ENCODE results near the gene CLPX.

DNA sequence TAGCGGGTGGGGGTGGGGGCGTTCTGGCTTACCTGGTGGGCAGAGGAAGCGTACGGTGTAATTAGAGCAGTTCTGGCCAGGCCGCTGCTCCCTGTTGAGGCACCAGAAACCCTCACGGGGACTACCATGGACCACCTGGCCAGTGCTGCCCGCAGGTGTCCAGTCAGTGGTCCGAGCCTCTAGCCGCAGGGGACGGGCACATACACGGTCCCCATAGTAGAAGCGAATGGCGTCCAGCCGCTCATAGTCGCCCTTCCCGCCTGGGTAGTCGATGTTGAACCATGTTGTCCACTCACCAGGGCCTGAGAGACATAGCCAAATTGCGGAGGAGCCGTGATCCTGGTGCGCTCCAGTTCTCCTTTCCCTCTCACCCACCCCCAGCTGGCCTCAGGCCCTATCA lies 21.6 kb upstream of the CLPX start:
- TF ChIP-seq, protein P1, sequence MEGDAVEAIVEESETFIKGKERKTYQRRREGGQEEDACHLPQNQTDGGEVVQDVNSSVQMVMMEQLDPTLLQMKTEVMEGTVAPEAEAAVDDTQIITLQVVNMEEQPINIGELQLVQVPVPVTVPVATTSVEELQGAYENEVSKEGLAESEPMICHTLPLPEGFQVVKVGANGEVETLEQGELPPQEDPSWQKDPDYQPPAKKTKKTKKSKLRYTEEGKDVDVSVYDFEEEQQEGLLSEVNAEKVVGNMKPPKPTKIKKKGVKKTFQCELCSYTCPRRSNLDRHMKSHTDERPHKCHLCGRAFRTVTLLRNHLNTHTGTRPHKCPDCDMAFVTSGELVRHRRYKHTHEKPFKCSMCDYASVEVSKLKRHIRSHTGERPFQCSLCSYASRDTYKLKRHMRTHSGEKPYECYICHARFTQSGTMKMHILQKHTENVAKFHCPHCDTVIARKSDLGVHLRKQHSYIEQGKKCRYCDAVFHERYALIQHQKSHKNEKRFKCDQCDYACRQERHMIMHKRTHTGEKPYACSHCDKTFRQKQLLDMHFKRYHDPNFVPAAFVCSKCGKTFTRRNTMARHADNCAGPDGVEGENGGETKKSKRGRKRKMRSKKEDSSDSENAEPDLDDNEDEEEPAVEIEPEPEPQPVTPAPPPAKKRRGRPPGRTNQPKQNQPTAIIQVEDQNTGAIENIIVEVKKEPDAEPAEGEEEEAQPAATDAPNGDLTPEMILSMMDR (conservative IDR thresholded peaks at IDR 0.05; ENCODE audit: low read length) = no peak
- TF ChIP-seq EZH2phosphoT487 (IDR thresholded peaks at IDR 0.05; ENCODE audit: borderline replicate concordance) = no peak
